ENCODE results near the gene ITGAX.

Gene ITGAX

GRCh38 chr16:31397096-31397660 lies 42.2 kb downstream of the ITGAX start:
- peak; percentile 23 for ATAC-seq

GRCh38 chr16:31397701-31398100 lies 42.7 kb downstream of the ITGAX start:
- peak; percentile 62 for ATAC-seq
- TF ChIP-seq TOX (CRISPR knock-in tag; IDR thresholded peaks at IDR 0.05; ENCODE audit: borderline replicate concordance) (no peak), POU6F1 (CRISPR knock-in tag; IDR thresholded peaks at IDR 0.05; ENCODE audit: borderline replicate concordance, low read depth) (no peak), SNAI2 (CRISPR knock-in tag; IDR thresholded peaks at IDR 0.05) (no peak)

More at GRCh38 chr16:31397096-31397660, 42.2 kb downstream of the ITGAX start:
- TF ChIP-seq TOX (CRISPR knock-in tag; IDR thresholded peaks at IDR 0.05; ENCODE audit: borderline replicate concordance) = no peak

GRCh38 chr16:31400191-31400590 lies 45.2 kb downstream of the ITGAX start:
- TF ChIP-seq ISL1 (CRISPR knock-in tag; IDR thresholded peaks at IDR 0.05) = no peak
- TF ChIP-seq PPARA (CRISPR knock-in tag; IDR thresholded peaks at IDR 0.05; ENCODE audit: borderline replicate concordance) = no peak
- TF ChIP-seq ZNF70 (CRISPR knock-in tag; IDR thresholded peaks at IDR 0.05) = no peak
- TF ChIP-seq ZNF8 (CRISPR knock-in tag; IDR thresholded peaks at IDR 0.05) = no peak
- TF ChIP-seq BACH2 (CRISPR knock-in tag; IDR thresholded peaks at IDR 0.05; ENCODE audit: borderline replicate concordance) = no peak
- no peak for TF ChIP-seq ZNF565 (CRISPR knock-in tag; conservative IDR thresholded peaks at IDR 0.05; ENCODE audit: low read depth)
- no peak for TF ChIP-seq PATZ1 (CRISPR knock-in tag; IDR thresholded peaks at IDR 0.05; ENCODE audit: borderline replicate concordance)
- no peak for TF ChIP-seq OSR1 (CRISPR knock-in tag; IDR thresholded peaks at IDR 0.05)
- no peak for TF ChIP-seq CSRNP3 (CRISPR knock-in tag; IDR thresholded peaks at IDR 0.05)
- no peak for TF ChIP-seq ESRRG (CRISPR knock-in tag; IDR thresholded peaks at IDR 0.05)
- no peak for TF ChIP-seq TSHZ2 (CRISPR knock-in tag; IDR thresholded peaks at IDR 0.05)
- TF ChIP-seq CREB5 (CRISPR knock-in tag; IDR thresholded peaks at IDR 0.05; ENCODE audit: low read depth) = no peak
- TF ChIP-seq POU6F1 (CRISPR knock-in tag; IDR thresholded peaks at IDR 0.05; ENCODE audit: borderline replicate concordance, low read depth) = no peak
- ATAC-seq = no peak

- no peak for TF ChIP-seq TSHZ2 (CRISPR knock-in tag; IDR thresholded peaks at IDR 0.05)
- no peak for TF ChIP-seq CREB5 (CRISPR knock-in tag; IDR thresholded peaks at IDR 0.05; ENCODE audit: low read depth)
- TF ChIP-seq ZNF565 (CRISPR knock-in tag; conservative IDR thresholded peaks at IDR 0.05; ENCODE audit: low read depth) = no peak
- TF ChIP-seq GLIS3 (CRISPR knock-in tag; IDR thresholded peaks at IDR 0.05) = no peak
- no peak for TF ChIP-seq ZC3H10 (CRISPR knock-in tag; IDR thresholded peaks at IDR 0.05)
- TF ChIP-seq ISL1 (CRISPR knock-in tag; IDR thresholded peaks at IDR 0.05) = no peak
- no peak for ATAC-seq
Observed at GRCh38 chr16:31401436-31401835, 46.5 kb downstream of the ITGAX start.
